OCI-LY3 (cell line): ENCODE data around the gene ZNF417.

Experiments used
- EZH2phosphoT487 ChIP-seq: fragments of 200-600 bp; shearing (Covaris generic); IDR thresholded peaks from 2 replicates; pipeline ENCODE4 v1.6.1; 2018; ENCODE audit warnings: antibody characterized with exemption, mixed run types, low read depth
- TF ChIP-seq, protein P1 (sequence below): fragments of 200-600, 300-600 bp; sonication (generic); IDR thresholded peaks from 2 replicates; pipeline ENCODE4 v1.5.1; 2014; ENCODE audit warnings: antibody characterized with exemption, low read length, low read depth

GRCh38 chr19:57949296-57949695 is 32.9 kb upstream of the ZNF417 start:
- TF ChIP-seq, protein P1, sequence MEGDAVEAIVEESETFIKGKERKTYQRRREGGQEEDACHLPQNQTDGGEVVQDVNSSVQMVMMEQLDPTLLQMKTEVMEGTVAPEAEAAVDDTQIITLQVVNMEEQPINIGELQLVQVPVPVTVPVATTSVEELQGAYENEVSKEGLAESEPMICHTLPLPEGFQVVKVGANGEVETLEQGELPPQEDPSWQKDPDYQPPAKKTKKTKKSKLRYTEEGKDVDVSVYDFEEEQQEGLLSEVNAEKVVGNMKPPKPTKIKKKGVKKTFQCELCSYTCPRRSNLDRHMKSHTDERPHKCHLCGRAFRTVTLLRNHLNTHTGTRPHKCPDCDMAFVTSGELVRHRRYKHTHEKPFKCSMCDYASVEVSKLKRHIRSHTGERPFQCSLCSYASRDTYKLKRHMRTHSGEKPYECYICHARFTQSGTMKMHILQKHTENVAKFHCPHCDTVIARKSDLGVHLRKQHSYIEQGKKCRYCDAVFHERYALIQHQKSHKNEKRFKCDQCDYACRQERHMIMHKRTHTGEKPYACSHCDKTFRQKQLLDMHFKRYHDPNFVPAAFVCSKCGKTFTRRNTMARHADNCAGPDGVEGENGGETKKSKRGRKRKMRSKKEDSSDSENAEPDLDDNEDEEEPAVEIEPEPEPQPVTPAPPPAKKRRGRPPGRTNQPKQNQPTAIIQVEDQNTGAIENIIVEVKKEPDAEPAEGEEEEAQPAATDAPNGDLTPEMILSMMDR: no peak
- TF ChIP-seq EZH2phosphoT487: no peak
